Stomach (tissue), 4 donors: Measurements from ENCODE around the gene TANGO2.

Experiments
- CTCF ChIP-seq, 7 experiments: fragments of 450-650 bp in 4 of 7; fragments of 200-600 bp in 3 of 7; sonication (generic) in 3 of 7; IDR thresholded peaks; one replicate each; pipeline ENCODE4 v1.5.1; 2016 to 2019; ENCODE audit warnings: antibody characterized with exemption in 7 of 7, control low read depth in 2 of 7, mild to moderate bottlenecking in 1 of 7
- EP300 ChIP-seq: sonication (generic); formaldehyde crosslinking; IDR thresholded peaks from one replicate; pipeline ENCODE4 v1.6.1; 2017; ENCODE audit warnings: antibody characterized with exemption
- POLR2A ChIP-seq, 4 donors: fragments of 450-650 bp; IDR thresholded peaks; one replicate each; pipeline ENCODE4 v1.6.1; 2016; ENCODE audit warnings: antibody characterized with exemption in 4 of 4, control low read depth in 2 of 4, mild to moderate bottlenecking in 1 of 4, moderate library complexity in 1 of 4
- POLR2AphosphoS5 ChIP-seq, 3 donors: sonication (generic); formaldehyde crosslinking; IDR thresholded peaks; one replicate each; pipeline ENCODE4 v1.6.1; 2016; ENCODE audit warnings: antibody characterized with exemption in 3 of 3

GRCh38 chr22:20108757-20109230, 87.9 kb downstream of the TANGO2 start:
- TF ChIP-seq CTCF (IDR thresholded peaks at IDR 0.05): no peak
- TF ChIP-seq POLR2AphosphoS5 (IDR thresholded peaks at IDR 0.05): no peak
- no peak for TF ChIP-seq EP300
- TF ChIP-seq POLR2A (IDR thresholded peaks at IDR 0.05): no peak
